NCI-H82 (cell line): ENCODE results near the gene ZNF277.
A peak's percentile ranks its signal among the peaks of the same experiment; 100 is the strongest.
"Not testable (repeated sequence)": the region's sequence is repeated elsewhere in the genome, so short reads cannot be mapped to it uniquely, and the experiment has no call there.

Experiments
- DNase-seq: peaks from one replicate; lab custom pipeline; 2025; lab: John Stamatoyannopoulos, UW

Gene ZNF277

GRCh38 chr7:112211348-112211907 lies 4.9 kb downstream of the ZNF277 start:
- no peak for DNase-seq

DNA sequence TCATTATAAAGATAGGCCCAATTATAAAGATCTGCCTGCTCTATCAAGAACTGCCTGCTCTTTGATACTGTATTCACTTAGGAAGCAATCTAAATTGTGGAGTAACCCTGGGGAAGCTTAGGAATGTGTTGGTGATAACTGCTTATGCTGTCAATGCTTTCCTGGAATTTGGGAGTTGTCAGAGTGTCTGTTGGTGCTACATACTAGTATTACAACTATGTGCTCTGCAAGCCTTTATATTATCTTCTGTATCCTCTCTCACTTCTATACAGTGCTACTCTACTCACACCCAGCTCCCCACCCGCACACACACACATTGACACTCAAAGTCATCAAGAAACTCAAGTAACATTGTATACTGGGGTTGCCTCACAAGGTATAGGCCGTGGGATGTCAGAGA lies 6.1 kb downstream of the ZNF277 start:
- DNase-seq, result no peak

- no peak for DNase-seq
Observed at GRCh38 chr7:112213735-112214134, 7.2 kb downstream of the ZNF277 start.

GRCh38 chr7:112214268-112214667 lies 7.8 kb downstream of the ZNF277 start:
- no peak for DNase-seq

- DNase-seq, result no peak
Observed at GRCh38 chr7:112214883-112215282, 8.4 kb downstream of the ZNF277 start.

GRCh38 chr7:112215787-112216186 lies 9.3 kb downstream of the ZNF277 start:
- no peak for DNase-seq

DNA sequence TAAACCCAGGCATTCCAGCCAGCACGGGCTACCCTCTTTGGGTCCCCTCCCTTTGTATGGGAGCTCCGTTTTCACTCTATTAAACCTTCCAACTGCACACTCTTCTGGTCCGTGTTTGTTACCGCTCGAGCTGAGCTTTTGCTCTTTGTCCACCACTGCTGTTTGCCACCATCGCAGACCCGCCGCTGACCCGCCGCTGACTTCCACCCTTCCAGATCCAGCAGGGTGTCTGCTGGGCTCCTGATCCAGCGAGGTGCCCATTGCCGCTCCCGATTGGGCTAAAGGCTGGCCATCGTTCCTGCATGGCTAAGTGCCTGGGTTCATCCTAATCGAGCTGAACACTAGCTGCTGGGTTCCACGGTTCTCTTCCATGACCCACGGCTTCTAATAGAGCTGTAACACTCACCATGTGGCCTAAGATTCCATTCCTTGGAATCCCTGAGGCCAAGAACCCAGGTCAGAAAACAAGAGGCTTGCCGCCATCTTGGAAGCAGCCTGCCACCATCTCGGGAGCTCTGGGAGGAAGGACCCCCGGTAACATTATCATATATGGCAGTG lies 14.5 kb downstream of the ZNF277 start:
- no peak for DNase-seq

GRCh38 chr7:112223310-112223709 lies 16.8 kb downstream of the ZNF277 start:
- DNase-seq, result no peak

GRCh38 chr7:112224186-112224585 lies 17.7 kb downstream of the ZNF277 start:
- no peak for DNase-seq

DNA sequence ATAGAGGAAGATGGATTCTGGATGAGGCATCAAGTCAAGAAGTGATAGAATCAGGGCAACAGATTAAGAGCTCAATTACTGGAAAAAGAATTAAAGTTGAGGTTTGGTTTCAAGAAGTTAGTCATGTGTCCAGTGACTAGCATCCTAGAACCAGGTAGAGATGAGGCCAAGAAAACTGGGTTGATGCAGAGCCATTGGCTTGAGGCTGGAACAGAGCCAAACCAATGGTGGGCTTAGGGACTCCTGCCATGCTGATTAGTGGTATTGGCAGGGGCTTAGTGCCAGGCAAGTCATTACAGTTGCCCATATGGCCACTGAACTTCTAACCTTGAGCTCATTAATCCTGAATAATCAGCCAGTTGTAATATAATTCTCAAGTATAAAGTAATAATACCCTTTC lies 18.5 kb downstream of the ZNF277 start:
- DNase-seq, result peak; percentile 84

DNA sequence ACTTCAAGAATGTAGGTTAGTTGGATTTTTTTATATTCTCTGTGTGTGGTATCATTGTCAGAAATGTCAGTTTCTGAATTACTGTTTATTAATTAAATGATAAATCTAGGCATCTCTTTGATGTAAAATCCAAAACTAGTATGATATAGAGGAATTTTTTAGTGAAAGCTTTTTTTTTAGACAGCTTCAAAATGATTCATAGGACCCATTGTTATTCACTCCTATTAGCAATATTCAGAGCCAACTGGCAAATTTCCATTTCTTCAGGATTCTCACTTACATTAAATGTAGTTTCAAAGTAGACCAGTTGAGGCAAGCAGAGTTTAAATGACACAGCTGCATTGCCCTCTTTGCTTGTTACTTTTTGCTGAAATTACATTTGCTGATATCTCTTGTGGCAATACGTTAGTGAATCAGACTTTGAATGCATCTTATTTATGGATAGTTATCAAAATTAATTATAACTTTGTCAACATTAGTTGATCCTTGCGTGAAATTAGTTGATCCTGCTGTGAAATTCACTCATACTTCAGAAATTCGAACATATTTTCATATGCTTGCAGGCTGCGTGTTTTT lies 20.3 kb downstream of the ZNF277 start:
- DNase-seq, result no peak

DNA sequence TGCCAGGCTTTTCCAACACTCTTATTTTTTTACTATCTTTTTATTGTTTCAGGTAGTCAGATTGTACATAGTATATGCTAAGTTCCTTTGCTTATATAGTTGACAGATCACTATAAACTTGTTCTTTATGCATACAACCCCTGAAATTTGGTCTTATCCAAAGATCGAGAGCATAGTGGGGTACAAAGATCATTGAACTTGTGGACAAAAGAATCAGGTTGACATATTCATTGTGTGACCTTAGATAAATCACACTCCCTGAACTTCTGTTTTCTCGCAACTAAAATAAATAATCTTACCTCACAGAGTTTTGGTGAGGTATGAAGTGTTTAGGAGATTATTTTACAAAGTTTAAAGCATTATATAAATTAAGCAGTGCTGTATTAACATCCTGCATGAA lies 22.1 kb downstream of the ZNF277 start:
- DNase-seq, result no peak

DNA sequence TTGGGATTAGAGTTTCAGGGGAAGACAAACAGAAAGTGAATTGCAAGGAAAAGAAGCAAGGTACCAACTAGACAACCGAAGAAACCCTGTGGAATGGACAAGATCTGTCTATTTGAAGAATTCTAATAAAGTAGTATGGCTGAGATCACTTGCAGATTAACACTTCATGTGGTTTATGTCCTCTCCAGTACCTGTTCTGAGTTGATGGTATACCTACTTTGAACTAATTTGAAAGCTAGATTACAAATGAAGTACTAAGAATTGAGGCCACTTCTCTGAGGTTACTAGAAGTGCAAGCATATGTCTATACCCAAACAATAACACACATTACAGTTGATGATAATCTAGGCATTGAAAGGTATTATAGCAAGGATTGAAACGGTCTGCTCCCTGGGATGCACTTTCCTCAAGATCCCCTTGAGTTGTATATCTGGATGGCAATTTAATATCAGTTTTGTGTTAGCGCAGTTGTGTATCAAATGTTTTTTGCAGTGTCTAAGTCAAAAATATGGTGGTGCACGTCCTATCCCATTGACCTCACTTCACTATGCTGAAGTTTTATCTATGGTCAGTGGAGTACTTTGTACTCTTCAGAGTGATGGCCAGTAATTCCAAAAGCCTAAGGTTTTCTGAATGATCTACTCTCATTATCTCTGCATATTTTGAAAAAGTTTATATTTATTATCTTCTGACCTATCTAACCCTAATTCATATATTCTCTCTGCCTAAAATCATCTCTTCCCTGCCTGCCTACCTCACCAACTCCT lies 25.9 kb downstream of the ZNF277 start:
- peak; percentile 87 for DNase-seq

GRCh38 chr7:112233048-112233697 lies 26.7 kb downstream of the ZNF277 start:
- DNase-seq, result peak; percentile 8

DNA sequence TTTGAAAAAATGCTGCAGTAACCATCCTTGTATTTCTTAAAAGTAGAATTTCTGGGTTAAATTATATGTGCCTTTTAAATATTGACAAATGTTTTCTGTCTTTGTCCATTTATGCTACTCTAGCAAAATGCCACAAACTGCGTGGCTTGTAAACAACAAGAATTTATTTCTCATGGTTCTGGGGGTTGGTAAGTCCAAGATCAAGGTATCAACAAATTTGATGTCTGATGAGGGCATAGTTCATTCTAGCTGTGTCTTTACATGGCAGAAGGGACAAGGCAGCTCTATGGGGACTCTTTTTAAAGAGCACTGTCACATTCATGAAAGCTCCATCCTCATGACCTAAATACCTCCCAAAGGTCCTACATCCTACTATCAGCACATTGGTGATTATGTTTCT lies 27.7 kb downstream of the ZNF277 start:
- no peak for DNase-seq

DNA sequence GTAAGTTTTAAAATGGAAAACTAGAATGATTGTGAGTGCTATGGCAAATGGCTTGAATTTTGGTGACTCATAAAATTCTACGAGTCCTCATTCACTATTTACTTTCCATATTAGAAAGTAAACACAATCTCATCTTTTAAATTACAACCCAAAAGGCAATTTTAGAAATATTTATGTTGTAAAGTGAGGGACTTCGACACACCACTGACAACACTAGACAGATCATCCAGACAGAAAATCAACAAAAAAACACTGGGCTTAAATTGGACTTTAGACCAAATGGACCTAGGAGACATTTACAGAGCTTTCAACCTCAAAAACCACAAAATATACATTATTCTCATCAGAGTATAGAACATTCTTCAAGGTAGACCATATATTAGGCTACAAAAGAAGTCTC lies 30.1 kb downstream of the ZNF277 start:
- DNase-seq, result no peak

- no peak for DNase-seq
Observed at GRCh38 chr7:112238330-112238729, 31.8 kb downstream of the ZNF277 start.

GRCh38 chr7:112238852-112239610 lies 32.5 kb downstream of the ZNF277 start:
- no peak for DNase-seq

DNA sequence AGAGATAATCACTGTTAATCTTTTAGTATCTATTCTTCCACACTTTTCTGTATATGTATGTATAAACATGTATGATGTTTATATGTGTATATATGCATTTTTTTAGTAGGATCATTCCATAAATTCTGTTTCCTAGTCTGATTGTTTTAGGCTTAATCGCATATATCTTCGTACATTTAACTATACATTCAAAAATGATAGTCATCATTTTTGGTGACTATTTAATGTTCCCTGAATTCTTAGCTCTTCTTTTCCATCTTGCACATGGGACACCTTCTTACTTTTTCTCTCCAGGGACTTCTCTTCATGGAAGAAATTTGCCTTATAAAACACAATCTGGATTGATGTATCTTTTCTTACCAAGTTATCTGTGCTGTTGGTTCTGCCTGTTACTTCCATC lies 42.1 kb downstream of the ZNF277 start:
- DNase-seq, result no peak

GRCh38 chr7:112249967-112250366 lies 43.5 kb downstream of the ZNF277 start:
- not testable (repeated sequence) for DNase-seq

GRCh38 chr7:112252141-112252540 lies 45.6 kb downstream of the ZNF277 start:
- no peak for DNase-seq

- DNase-seq, result no peak
Observed at GRCh38 chr7:112252691-112253090, 46.2 kb downstream of the ZNF277 start.
